GM12878 (cell line): Measurements from ENCODE around the gene NEU3. TPM values are rescaled to one million over a fixed set of nuclear protein-coding genes. Genes with fewer than 3 reads are reported as not detected.

ENCODE experiments used
- ATAC-seq: fragments of 200-7000 bp; cut with Tn5 transposase; 3 replicates; pipeline ENCODE4 v1.9.1; 2020; ENCODE audit warnings: mild to moderate bottlenecking, moderate library complexity
- BruUV-seq: library from RNA; stranded (reverse); fragments of 400-500 nt; replicated peaks from 2 replicates; lab custom pipeline; 2021; lab: Mats Ljungman, UMichigan
- CTCF ChIA-PET: fragments of 300-600 bp; sonication (Branson Sonifier 250); formaldehyde crosslinking; extraction: SDS; loops from one replicate; lab custom pipeline; 2021; ENCODE audit warnings: inconsistent platforms; lab: Yijun Ruan, JAX
- POLR2A ChIA-PET: fragments of 350-600 bp; formaldehyde crosslinking; extraction: SDS; loops from one replicate; lab custom pipeline; 2021; ENCODE audit warnings: inconsistent platforms; lab: Charles Lee
- RAD21 ChIA-PET: fragments of 300-600 bp; sonication (Branson Sonifier 250); formaldehyde crosslinking; loops from one replicate; lab custom pipeline; 2023; ENCODE audit warnings: antibody characterized with exemption; ENCODE audit not compliant: unreplicated experiment; lab: Charles Lee
- SMC1A ChIA-PET: fragments of 300-600 bp; sonication (Branson Sonifier 250); formaldehyde crosslinking; loops from one replicate; lab custom pipeline; 2023; ENCODE audit not compliant: unreplicated experiment, uncharacterized antibody; lab: Charles Lee
- DNase-seq: peaks from one replicate; pipeline ENCODE4 v3.0.0-alpha.2; 2011; ENCODE audit warnings: low read depth, low spot score
- FAIRE-seq: peaks from 3 replicates; lab custom pipeline; 2011; peaks lifted over from hg19 to GRCh38; lab: Jason Lieb, UNC
- H2AFZ ChIP-seq: 2 replicates; pipeline ENCODE4 v1.6.0; 2011; ENCODE audit warnings: low read depth, low read length, control low read depth; ENCODE audit not compliant: control insufficient read depth
- H3K27ac ChIP-seq: 2 replicates; pipeline ENCODE4 v1.5.1; 2011; ENCODE audit warnings: control low read depth; ENCODE audit not compliant: control insufficient read depth, insufficient read depth
- H3K27me3 ChIP-seq, 2 experiments: replicated peaks in 1 of 2; 2 replicates each; pipeline versions ENCODE4 v1.6.0 to v1.6.1; 2011; ENCODE audit warnings: low read length in 1 of 2; ENCODE audit not compliant: control insufficient read depth in 2 of 2, insufficient read depth in 2 of 2
- H3K36me3 ChIP-seq, 2 experiments: 2 replicates each; pipeline ENCODE4 v1.5.1; 2011; ENCODE audit warnings: low read length in 1 of 2; ENCODE audit not compliant: control insufficient read depth in 2 of 2, insufficient read depth in 2 of 2
- H3K4me1 ChIP-seq: 2 replicates; pipeline ENCODE4 v1.6.1; 2011; ENCODE audit warnings: mild to moderate bottlenecking, low read length, moderate library complexity, mixed read lengths; ENCODE audit not compliant: control insufficient read depth, insufficient read depth
- H3K4me2 ChIP-seq: 2 replicates; pipeline ENCODE4 v1.6.0; 2011; ENCODE audit warnings: control low read depth; ENCODE audit not compliant: control insufficient read depth, insufficient read depth
- H3K4me3 ChIP-seq: fragments of 200-600 bp; sonication (generic); 2 replicates; pipeline ENCODE4 v1.5.1; 2016
- H3K79me2 ChIP-seq: 2 replicates; pipeline ENCODE4 v1.6.0; 2011; ENCODE audit warnings: low read length; ENCODE audit not compliant: control insufficient read depth, insufficient read depth
- H3K9ac ChIP-seq: 2 replicates; pipeline ENCODE4 v1.8.0; 2011; ENCODE audit warnings: low read length, control low read depth, mixed read lengths; ENCODE audit not compliant: control insufficient read depth, insufficient read depth
- H3K9me3 ChIP-seq: replicated peaks from 3 replicates; pipeline ENCODE4 v1.5.1; 2011; ENCODE audit warnings: mild to moderate bottlenecking, low read length; ENCODE audit not compliant: control insufficient read depth, insufficient read depth
- H4K20me1 ChIP-seq: 2 replicates; pipeline ENCODE4 v1.6.0; 2011; ENCODE audit not compliant: control insufficient read depth, insufficient read depth
- EP300 ChIP-seq, 2 experiments: fragments of 150-350 bp in 1 of 2; IDR thresholded peaks; 2 replicates each; pipeline ENCODE4 v1.6.1; 2011 to 2012; ENCODE audit warnings: low read depth in 2 of 2, low read length in 2 of 2, borderline replicate concordance in 1 of 2, improper control_type of control experiment in 1 of 2, inconsistent platforms in 1 of 2; ENCODE audit not compliant: control insufficient read depth in 1 of 2
- JUNB ChIP-seq: IDR thresholded peaks from 2 replicates; pipeline ENCODE4 v1.6.1; 2016; ENCODE audit warnings: antibody characterized with exemption, mild to moderate bottlenecking
- PML ChIP-seq: IDR thresholded peaks from 2 replicates; pipeline ENCODE4 v1.6.1; 2012; ENCODE audit warnings: low read length, inconsistent platforms
- POLR2AphosphoS2 ChIP-seq: IDR thresholded peaks from 2 replicates; pipeline ENCODE4 v1.6.1; 2011; ENCODE audit warnings: low read depth, mild to moderate bottlenecking, low read length, improper control_type of control experiment, moderate library complexity
- SMARCA5 ChIP-seq: fragments of 450-650 bp; IDR thresholded peaks from 2 replicates; pipeline ENCODE4 v1.6.1; 2017; ENCODE audit warnings: mild to moderate bottlenecking
- TBL1XR1 ChIP-seq: IDR thresholded peaks from 2 replicates; pipeline ENCODE4 v1.6.1; 2012; ENCODE audit warnings: low read depth, low read length, improper control_type of control experiment
- YY1 ChIP-seq: IDR thresholded peaks from 2 replicates; pipeline ENCODE4 v1.6.1; 2011; ENCODE audit warnings: low read depth, mild to moderate bottlenecking, low read length
- WGBS: methylation state at CpG from one replicate; pipeline ENCODE4 v1.1.6; 2016; ENCODE audit warnings: low lambda C conversion rate; ENCODE audit not compliant: insufficient replicate concordance, insufficient coverage; ENCODE audit errors: missing lambda C conversion rate; 5-methylcytosine and 5-hydroxymethylcytosine counted together
- in situ Hi-C: fragments of 300-500 bp; cut with MboI; formaldehyde crosslinking; loops from 9 replicates; pipeline ENCODE4 v1.14.3; 2018; ENCODE audit warnings: mixed read lengths
- intact Hi-C: fragments of 100-400 bp; cut with micrococcal nuclease; formaldehyde crosslinking; loops from one replicate; pipeline ENCODE4 v1.14.2; 2022; ENCODE audit not compliant: unreplicated experiment
- polyA plus RNA-seq, 11 experiments: library from polyadenylated mRNA; depleted of rRNA in 4 of 11; unstranded in 6 of 11; stranded (reverse) in 5 of 11; fragments of >200 nt; fragmentation: Nextera tagmentation in 4 of 11; fragmentation: Illumina TruSeq in 1 of 11; extraction: Ambion mirVana in 4 of 11; extraction: Trizol in 1 of 11; gene quantifications; 1 replicate in 1 of 11; 2 replicates in 10 of 11; pipeline versions ENCODE4 v1.2.1 to v1.2.3, GENCODE V29; 2011 to 2016; ENCODE audit warnings: inconsistent platforms in 2 of 11, missing spikeins in 2 of 11, low read depth in 1 of 11
- total RNA-seq, 4 experiments: library from RNA; depleted of rRNA in 3 of 4; stranded (reverse); fragments of >200 nt in 3 of 4; fragmentation: Illumina TruSeq in 1 of 4; extraction: Trizol in 1 of 4; gene quantifications; 2 replicates each; pipeline versions ENCODE4 v1.2.1 to v1.2.3, GENCODE V29; 2013 to 2021
- TF ChIP-seq, protein P1 (sequence below): IDR thresholded peaks from 2 replicates; pipeline ENCODE4 v1.6.1; 2012; ENCODE audit warnings: improper control_type of control experiment, low read depth, low read length; ENCODE audit not compliant: insufficient replicate concordance
- TF ChIP-seq, protein P2 (sequence below): fragments of 450-650 bp; IDR thresholded peaks from 2 replicates; pipeline ENCODE4 v1.6.1; 2017; ENCODE audit warnings: mild to moderate bottlenecking, moderate library complexity
- TF ChIP-seq, protein P3 (sequence below), 3 experiments: IDR thresholded peaks in 2 of 3; conservative IDR thresholded peaks in 1 of 3; 2 replicates each; pipeline ENCODE4 v1.5.1; 2011; ENCODE audit warnings: low read depth in 3 of 3, low read length in 3 of 3, mild to moderate bottlenecking in 3 of 3, control low read depth in 2 of 3, moderate library complexity in 2 of 3, inconsistent platforms in 1 of 3, mixed read lengths in 1 of 3; ENCODE audit not compliant: control insufficient read depth in 2 of 3, insufficient read depth in 1 of 3; ENCODE audit errors: extremely low read depth in 1 of 3
- TF ChIP-seq, protein P4 (sequence below): fragments of 450-650 bp; IDR thresholded peaks from 2 replicates; pipeline ENCODE4 v1.6.1; 2014; ENCODE audit warnings: mild to moderate bottlenecking

NEU3 gene
- total and polyA plus RNA-seq, 10 of the 15 experiments (the other 5 are each of a cell fraction or from before 2014, with no cell fraction given) = 2.5 to 20.3 (median 13.4) TPM

DNA sequence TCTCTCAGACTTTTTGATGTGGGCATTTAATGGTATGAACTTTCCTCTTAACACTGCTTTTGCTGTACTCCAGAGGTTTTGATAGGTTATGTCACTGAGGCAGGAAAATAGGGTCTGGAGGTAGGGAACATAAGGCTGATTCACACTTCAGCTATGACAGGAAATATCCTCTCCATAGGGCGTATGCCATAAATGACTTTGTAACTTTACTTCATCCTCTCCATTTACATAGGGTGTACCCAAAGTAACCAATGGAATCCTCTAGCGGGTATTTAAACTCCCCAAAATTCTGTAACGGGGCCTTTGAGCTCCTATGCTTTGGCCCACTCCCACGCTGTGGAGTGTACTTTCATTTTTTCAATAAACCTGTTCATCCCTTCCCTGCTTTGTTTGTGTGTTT lies 58.5 kb downstream of the NEU3 start:
- no peak overlapping the region for H3K9ac ChIP-seq
- ATAC-seq = no peak
- no peak for DNase-seq
- SMC1A ChIA-PET = interaction anchor here (0.9 kb wide), 1 partner anchor 18 kb away, joined by 3 read pairs; no protein-coding TSS in a partner anchor
- POLR2A ChIA-PET = no interaction called here
- H3K27me3 ChIP-seq = no peaks in the 10 kb centered on the region
- peaks cover 18% of the 10 kb centered on the region for H3K4me1 ChIP-seq
- no peaks in the 10 kb centered on the region for H3K36me3 ChIP-seq
- no TSS peak for BruUV-seq
- H3K27ac ChIP-seq = no peak overlapping the region
- FAIRE-seq = no peak
- H3K9me3 ChIP-seq = no peaks in the 10 kb centered on the region; the same call in 1 of the 3 replicates
- H3K4me3 ChIP-seq = no peak overlapping the region
- no peaks in the 10 kb centered on the region for H4K20me1 ChIP-seq
- intact Hi-C loops (no loop called here), in situ Hi-C loops (no loop called here)
- H2AFZ ChIP-seq = no peak overlapping the region
- whole genome bisulfite sequencing = 100% methylated on average over 4 of the region's 4 CpGs
- RAD21 ChIA-PET = no interaction called here
- CTCF ChIA-PET = interaction anchor here (2.7 kb wide), 1 partner anchor 14 kb away, joined by 8 read pairs; no protein-coding TSS in a partner anchor
- H3K79me2 ChIP-seq = no peaks in the 10 kb centered on the region
- no peak overlapping the region for H3K4me2 ChIP-seq
- TF ChIP-seq JUNB (no peak), SMARCA5 (no peak), PML (no peak), POLR2AphosphoS2 (no peak), TBL1XR1 (no peak), EP300 (IDR thresholded peaks at IDR 0.05; ENCODE audit: borderline replicate concordance in 1 of 2, control insufficient read depth in 1 of 2, low read depth in 2 of 2, low read length in 2 of 2) (no peak), YY1 (no peak)
- TF ChIP-seq, protein P1, sequence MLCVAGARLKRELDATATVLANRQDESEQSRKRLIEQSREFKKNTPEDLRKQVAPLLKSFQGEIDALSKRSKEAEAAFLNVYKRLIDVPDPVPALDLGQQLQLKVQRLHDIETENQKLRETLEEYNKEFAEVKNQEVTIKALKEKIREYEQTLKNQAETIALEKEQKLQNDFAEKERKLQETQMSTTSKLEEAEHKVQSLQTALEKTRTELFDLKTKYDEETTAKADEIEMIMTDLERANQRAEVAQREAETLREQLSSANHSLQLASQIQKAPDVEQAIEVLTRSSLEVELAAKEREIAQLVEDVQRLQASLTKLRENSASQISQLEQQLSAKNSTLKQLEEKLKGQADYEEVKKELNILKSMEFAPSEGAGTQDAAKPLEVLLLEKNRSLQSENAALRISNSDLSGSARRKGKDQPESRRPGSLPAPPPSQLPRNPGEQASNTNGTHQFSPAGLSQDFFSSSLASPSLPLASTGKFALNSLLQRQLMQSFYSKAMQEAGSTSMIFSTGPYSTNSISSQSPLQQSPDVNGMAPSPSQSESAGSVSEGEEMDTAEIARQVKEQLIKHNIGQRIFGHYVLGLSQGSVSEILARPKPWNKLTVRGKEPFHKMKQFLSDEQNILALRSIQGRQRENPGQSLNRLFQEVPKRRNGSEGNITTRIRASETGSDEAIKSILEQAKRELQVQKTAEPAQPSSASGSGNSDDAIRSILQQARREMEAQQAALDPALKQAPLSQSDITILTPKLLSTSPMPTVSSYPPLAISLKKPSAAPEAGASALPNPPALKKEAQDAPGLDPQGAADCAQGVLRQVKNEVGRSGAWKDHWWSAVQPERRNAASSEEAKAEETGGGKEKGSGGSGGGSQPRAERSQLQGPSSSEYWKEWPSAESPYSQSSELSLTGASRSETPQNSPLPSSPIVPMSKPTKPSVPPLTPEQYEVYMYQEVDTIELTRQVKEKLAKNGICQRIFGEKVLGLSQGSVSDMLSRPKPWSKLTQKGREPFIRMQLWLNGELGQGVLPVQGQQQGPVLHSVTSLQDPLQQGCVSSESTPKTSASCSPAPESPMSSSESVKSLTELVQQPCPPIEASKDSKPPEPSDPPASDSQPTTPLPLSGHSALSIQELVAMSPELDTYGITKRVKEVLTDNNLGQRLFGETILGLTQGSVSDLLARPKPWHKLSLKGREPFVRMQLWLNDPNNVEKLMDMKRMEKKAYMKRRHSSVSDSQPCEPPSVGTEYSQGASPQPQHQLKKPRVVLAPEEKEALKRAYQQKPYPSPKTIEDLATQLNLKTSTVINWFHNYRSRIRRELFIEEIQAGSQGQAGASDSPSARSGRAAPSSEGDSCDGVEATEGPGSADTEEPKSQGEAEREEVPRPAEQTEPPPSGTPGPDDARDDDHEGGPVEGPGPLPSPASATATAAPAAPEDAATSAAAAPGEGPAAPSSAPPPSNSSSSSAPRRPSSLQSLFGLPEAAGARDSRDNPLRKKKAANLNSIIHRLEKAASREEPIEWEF = no peak
- TF ChIP-seq, protein P2, sequence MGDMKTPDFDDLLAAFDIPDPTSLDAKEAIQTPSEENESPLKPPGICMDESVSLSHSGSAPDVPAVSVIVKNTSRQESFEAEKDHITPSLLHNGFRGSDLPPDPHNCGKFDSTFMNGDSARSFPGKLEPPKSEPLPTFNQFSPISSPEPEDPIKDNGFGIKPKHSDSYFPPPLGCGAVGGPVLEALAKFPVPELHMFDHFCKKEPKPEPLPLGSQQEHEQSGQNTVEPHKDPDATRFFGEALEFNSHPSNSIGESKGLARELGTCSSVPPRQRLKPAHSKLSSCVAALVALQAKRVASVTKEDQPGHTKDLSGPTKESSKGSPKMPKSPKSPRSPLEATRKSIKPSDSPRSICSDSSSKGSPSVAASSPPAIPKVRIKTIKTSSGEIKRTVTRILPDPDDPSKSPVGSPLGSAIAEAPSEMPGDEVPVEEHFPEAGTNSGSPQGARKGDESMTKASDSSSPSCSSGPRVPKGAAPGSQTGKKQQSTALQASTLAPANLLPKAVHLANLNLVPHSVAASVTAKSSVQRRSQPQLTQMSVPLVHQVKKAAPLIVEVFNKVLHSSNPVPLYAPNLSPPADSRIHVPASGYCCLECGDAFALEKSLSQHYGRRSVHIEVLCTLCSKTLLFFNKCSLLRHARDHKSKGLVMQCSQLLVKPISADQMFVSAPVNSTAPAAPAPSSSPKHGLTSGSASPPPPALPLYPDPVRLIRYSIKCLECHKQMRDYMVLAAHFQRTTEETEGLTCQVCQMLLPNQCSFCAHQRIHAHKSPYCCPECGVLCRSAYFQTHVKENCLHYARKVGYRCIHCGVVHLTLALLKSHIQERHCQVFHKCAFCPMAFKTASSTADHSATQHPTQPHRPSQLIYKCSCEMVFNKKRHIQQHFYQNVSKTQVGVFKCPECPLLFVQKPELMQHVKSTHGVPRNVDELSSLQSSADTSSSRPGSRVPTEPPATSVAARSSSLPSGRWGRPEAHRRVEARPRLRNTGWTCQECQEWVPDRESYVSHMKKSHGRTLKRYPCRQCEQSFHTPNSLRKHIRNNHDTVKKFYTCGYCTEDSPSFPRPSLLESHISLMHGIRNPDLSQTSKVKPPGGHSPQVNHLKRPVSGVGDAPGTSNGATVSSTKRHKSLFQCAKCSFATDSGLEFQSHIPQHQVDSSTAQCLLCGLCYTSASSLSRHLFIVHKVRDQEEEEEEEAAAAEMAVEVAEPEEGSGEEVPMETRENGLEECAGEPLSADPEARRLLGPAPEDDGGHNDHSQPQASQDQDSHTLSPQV = no peak
- TF ChIP-seq, protein P3, sequence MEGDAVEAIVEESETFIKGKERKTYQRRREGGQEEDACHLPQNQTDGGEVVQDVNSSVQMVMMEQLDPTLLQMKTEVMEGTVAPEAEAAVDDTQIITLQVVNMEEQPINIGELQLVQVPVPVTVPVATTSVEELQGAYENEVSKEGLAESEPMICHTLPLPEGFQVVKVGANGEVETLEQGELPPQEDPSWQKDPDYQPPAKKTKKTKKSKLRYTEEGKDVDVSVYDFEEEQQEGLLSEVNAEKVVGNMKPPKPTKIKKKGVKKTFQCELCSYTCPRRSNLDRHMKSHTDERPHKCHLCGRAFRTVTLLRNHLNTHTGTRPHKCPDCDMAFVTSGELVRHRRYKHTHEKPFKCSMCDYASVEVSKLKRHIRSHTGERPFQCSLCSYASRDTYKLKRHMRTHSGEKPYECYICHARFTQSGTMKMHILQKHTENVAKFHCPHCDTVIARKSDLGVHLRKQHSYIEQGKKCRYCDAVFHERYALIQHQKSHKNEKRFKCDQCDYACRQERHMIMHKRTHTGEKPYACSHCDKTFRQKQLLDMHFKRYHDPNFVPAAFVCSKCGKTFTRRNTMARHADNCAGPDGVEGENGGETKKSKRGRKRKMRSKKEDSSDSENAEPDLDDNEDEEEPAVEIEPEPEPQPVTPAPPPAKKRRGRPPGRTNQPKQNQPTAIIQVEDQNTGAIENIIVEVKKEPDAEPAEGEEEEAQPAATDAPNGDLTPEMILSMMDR (IDR thresholded peaks at IDR 0.05 in 2 of 3, conservative IDR thresholded peaks at IDR 0.05 in 1 of 3; ENCODE audit: control insufficient read depth in 2 of 3, extremely low read depth in 1 of 3, insufficient read depth in 1 of 3, low read depth in 3 of 3, low read length in 3 of 3) = no peak
- TF ChIP-seq, protein P4, sequence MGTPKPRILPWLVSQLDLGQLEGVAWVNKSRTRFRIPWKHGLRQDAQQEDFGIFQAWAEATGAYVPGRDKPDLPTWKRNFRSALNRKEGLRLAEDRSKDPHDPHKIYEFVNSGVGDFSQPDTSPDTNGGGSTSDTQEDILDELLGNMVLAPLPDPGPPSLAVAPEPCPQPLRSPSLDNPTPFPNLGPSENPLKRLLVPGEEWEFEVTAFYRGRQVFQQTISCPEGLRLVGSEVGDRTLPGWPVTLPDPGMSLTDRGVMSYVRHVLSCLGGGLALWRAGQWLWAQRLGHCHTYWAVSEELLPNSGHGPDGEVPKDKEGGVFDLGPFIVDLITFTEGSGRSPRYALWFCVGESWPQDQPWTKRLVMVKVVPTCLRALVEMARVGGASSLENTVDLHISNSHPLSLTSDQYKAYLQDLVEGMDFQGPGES = no peak
